ENCODE data around the gene SORCS2. TPM values are rescaled to one million over a fixed set of nuclear protein-coding genes. Genes with fewer than 3 reads are reported as not detected.

The SORCS2 gene
- total and polyA plus RNA-seq, 2 of the 13 experiments (the other 11 are each of a cell fraction or from before 2014, with no cell fraction given): 0.82 to 1.0 TPM

GRCh38 chr4:7564242-7564641 lies 371.9 kb downstream of the SORCS2 start (continued):
- TF ChIP-seq PRDM10 (CRISPR knock-in tag; IDR thresholded peaks at IDR 0.05; ENCODE audit: low read depth) (no peak), FOXA3 (CRISPR knock-in tag; IDR thresholded peaks at IDR 0.05) (peak; percentile 40; the same call in 1 of the 2 replicates), ZFP37 (CRISPR knock-in tag; IDR thresholded peaks at IDR 0.05; ENCODE audit: borderline replicate concordance) (no peak), SALL1 (CRISPR knock-in tag; IDR thresholded peaks at IDR 0.05) (0 out of 2 replicates have a peak, but pooled peaks have one; percentile 13), ZBTB21 (CRISPR knock-in tag; IDR thresholded peaks at IDR 0.05) (no peak), ZNF768 (CRISPR knock-in tag; IDR thresholded peaks at IDR 0.05) (no peak), NPAS2 (CRISPR knock-in tag; IDR thresholded peaks at IDR 0.05; ENCODE audit: borderline replicate concordance) (no peak)
- TF ChIP-seq, protein P1, sequence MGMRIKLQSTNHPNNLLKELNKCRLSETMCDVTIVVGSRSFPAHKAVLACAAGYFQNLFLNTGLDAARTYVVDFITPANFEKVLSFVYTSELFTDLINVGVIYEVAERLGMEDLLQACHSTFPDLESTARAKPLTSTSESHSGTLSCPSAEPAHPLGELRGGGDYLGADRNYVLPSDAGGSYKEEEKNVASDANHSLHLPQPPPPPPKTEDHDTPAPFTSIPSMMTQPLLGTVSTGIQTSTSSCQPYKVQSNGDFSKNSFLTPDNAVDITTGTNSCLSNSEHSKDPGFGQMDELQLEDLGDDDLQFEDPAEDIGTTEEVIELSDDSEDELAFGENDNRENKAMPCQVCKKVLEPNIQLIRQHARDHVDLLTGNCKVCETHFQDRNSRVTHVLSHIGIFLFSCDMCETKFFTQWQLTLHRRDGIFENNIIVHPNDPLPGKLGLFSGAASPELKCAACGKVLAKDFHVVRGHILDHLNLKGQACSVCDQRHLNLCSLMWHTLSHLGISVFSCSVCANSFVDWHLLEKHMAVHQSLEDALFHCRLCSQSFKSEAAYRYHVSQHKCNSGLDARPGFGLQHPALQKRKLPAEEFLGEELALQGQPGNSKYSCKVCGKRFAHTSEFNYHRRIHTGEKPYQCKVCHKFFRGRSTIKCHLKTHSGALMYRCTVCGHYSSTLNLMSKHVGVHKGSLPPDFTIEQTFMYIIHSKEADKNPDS (CRISPR knock-in tag; IDR thresholded peaks at IDR 0.05): no peak
- TF ChIP-seq, protein P2, sequence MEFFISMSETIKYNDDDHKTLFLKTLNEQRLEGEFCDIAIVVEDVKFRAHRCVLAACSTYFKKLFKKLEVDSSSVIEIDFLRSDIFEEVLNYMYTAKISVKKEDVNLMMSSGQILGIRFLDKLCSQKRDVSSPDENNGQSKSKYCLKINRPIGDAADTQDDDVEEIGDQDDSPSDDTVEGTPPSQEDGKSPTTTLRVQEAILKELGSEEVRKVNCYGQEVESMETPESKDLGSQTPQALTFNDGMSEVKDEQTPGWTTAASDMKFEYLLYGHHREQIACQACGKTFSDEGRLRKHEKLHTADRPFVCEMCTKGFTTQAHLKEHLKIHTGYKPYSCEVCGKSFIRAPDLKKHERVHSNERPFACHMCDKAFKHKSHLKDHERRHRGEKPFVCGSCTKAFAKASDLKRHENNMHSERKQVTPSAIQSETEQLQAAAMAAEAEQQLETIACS (CRISPR knock-in tag; IDR thresholded peaks at IDR 0.05): no peak
